ENCODE data around the gene BEST2. TPM values are rescaled to one million over a fixed set of nuclear protein-coding genes. Genes with fewer than 3 reads are reported as not detected.
A peak's percentile ranks its signal among the peaks of the same experiment; 100 is the strongest.
"Not testable (repeated sequence)": the region's sequence is repeated elsewhere in the genome, so short reads cannot be mapped to it uniquely, and the experiment has no call there.

BEST2 gene
- total RNA-seq, 1 experiment from 2014 or later, result 0.13 TPM

GRCh38 chr19:12797141-12797587 lies 45.6 kb downstream of the BEST2 start:
- no peak for DNase-seq (ENCODE audit: low read depth in 1 of 2, low spot score in 2 of 2)
- peaks cover 11% of the 10 kb centered on the region for H3K36me3 ChIP-seq
- H3K27me3 ChIP-seq (replicated peaks), result peaks cover 23% of the 10 kb centered on the region
- H3K4me3 ChIP-seq, result no peak overlapping the region
- H3K9me3 ChIP-seq (replicated peaks), result no peaks in the 10 kb centered on the region
- H3K4me1 ChIP-seq (replicated peaks), result peaks cover 24% of the 10 kb centered on the region
- H3K27ac ChIP-seq, result no peak overlapping the region

- not testable (repeated sequence) for H3K9me3 ChIP-seq (replicated peaks); H3K4me3 ChIP-seq; H3K36me3 ChIP-seq; H3K27ac ChIP-seq; DNase-seq (ENCODE audit: low read depth in 1 of 2, low spot score in 2 of 2)
- peaks cover 27% of the 10 kb centered on the region for H3K27me3 ChIP-seq (replicated peaks)
- H3K4me1 ChIP-seq (replicated peaks), result peaks cover 24% of the 10 kb centered on the region
Measured at GRCh38 chr19:12797607-12798006, 46.0 kb downstream of the BEST2 start.

- Histone ChIP-seq H3K27ac (no peak overlapping the region), H3K27me3 (replicated peaks) (peaks cover 31% of the 10 kb centered on the region), H3K4me3 (no peak overlapping the region), H3K9me3 (replicated peaks) (no peaks in the 10 kb centered on the region), H3K36me3 (no peaks in the 10 kb centered on the region), H3K4me1 (replicated peaks) (peaks cover 11% of the 10 kb centered on the region)
- DNase-seq (ENCODE audit: low read depth in 1 of 2, low spot score in 2 of 2), result no peak
Measured at GRCh38 chr19:12799742-12800465, 48.3 kb downstream of the BEST2 start.

- no peak for DNase-seq (ENCODE audit: low read depth in 1 of 2, low spot score in 2 of 2)
- H3K27me3 ChIP-seq (replicated peaks), result peaks cover 31% of the 10 kb centered on the region
- H3K4me3 ChIP-seq, result no peak overlapping the region
- H3K4me1 ChIP-seq (replicated peaks), result peaks cover 11% of the 10 kb centered on the region
- no peaks in the 10 kb centered on the region for H3K36me3 ChIP-seq
- no peaks in the 10 kb centered on the region for H3K9me3 ChIP-seq (replicated peaks)
- H3K27ac ChIP-seq, result no peak overlapping the region
Measured at GRCh38 chr19:12800466-12800770, 48.8 kb downstream of the BEST2 start.

DNA sequence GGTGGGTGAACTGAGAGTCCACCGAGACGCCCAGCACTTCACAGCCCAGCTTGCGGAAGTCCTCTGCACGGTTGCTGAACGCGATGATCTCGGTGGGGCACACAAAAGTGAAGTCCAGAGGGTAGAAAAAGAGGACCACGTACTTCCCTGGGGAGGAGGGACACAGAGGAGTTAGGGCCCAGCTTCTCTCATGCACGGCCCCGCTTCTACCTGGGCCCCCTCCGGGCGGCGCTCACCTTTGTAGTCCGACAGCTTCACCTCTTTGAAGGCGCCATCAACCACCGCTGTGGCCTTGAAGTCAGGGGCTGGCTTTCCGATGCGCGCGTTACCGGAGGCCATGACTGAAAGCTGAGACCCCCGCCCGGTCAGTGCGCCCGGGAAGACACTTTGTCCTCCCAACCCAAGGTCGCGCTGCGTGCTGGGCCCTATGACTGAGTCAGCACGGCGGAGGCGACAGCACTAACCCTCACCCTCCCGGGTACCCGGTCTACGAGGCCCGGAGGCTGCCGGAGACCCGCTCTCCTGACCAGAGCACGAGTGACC lies 49.4 kb downstream of the BEST2 start:
- DNase-seq (ENCODE audit: low read depth in 1 of 2, low spot score in 2 of 2), result no peak
- no peak overlapping the region for H3K27ac ChIP-seq

GRCh38 chr19:12801466-12802266 lies 50.1 kb downstream of the BEST2 start, which contains the start of the genes PRDX2 and THSD8:
Gene PRDX2, minus strand, starts transcription at chr19:12801800. Its CDS starts 539 bp downstream, at chr19:12801261.
Gene THSD8, plus strand, starts transcription at chr19:12802069. Its CDS starts 3 bp downstream, at chr19:12802072.
- DNase-seq (ENCODE audit: low read depth in 1 of 2, low spot score in 2 of 2), result no peak
- no peak within 1 kb of the TSS for H3K27ac ChIP-seq

More for the DNA sequence above, 49.4 kb downstream of the BEST2 start:
- Histone ChIP-seq H3K36me3 (no peaks in the 10 kb centered on the region), H3K4me3 (peak overlapping the region; percentile 15), H3K27me3 (replicated peaks) (peaks cover 31% of the 10 kb centered on the region), H3K9me3 (replicated peaks) (no peaks in the 10 kb centered on the region), H3K4me1 (replicated peaks) (peaks cover 12% of the 10 kb centered on the region)

GRCh38 chr19:12802267-12803106 lies 50.9 kb downstream of the BEST2 start:
- H3K27ac ChIP-seq, result no peak overlapping the region
- no peaks in the 10 kb centered on the region for H3K9me3 ChIP-seq (replicated peaks)
- peaks cover 31% of the 10 kb centered on the region for H3K27me3 ChIP-seq (replicated peaks)
- H3K4me3 ChIP-seq, result no peak overlapping the region
- no peak for DNase-seq (ENCODE audit: low read depth in 1 of 2, low spot score in 2 of 2)
- peaks cover 19% of the 10 kb centered on the region for H3K4me1 ChIP-seq (replicated peaks)
- H3K36me3 ChIP-seq, result peaks cover 3% of the 10 kb centered on the region

More at GRCh38 chr19:12801466-12802266, 50.1 kb downstream of the BEST2 start, which contains the start of the genes PRDX2 and THSD8:
- H3K36me3 ChIP-seq, result no peaks in the 10 kb centered on the region; the same call in 1 of the 2 replicates
- no peaks in the 10 kb centered on the region for H3K9me3 ChIP-seq (replicated peaks)
- H3K4me1 ChIP-seq (replicated peaks), result peaks cover 12% of the 10 kb centered on the region
- peak within 1 kb of the TSS; percentile 15 for H3K4me3 ChIP-seq
- H3K27me3 ChIP-seq (replicated peaks), result peaks cover 31% of the 10 kb centered on the region

DNA sequence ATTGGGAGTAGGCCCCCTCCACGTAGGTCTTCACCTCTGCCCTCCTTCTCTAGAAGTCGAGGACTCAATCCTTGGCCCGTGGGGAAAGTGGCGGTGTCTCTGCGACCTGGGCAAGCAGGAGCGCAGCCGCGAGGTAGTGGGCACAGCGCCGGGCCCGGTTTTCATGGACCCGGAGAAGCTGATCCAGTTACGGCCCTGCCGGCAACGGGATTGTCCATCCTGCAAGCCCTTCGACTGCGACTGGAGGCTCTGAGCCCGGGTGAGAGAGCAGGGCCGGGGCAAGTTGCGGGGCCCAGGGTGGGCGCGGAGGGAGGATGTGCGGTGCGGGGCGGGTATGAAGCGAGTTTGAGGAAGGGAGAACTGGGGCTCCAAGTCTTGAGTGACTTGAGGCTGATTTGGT lies 52.5 kb downstream of the BEST2 start:
- no peaks in the 10 kb centered on the region for H3K9me3 ChIP-seq (replicated peaks)
- H3K4me1 ChIP-seq (replicated peaks), result peaks cover 19% of the 10 kb centered on the region
- H3K27me3 ChIP-seq (replicated peaks), result peaks cover 31% of the 10 kb centered on the region
- no peak overlapping the region for H3K27ac ChIP-seq
- peaks cover 17% of the 10 kb centered on the region for H3K36me3 ChIP-seq
- H3K4me3 ChIP-seq, result no peak overlapping the region
- no peak for DNase-seq (ENCODE audit: low read depth in 1 of 2, low spot score in 2 of 2)

- Histone ChIP-seq H3K27ac (peak within 1 kb of the TSS; percentile 12; the same call in 1 of the 2 replicates), H3K4me1 (replicated peaks) (peaks cover 17% of the 10 kb centered on the region), H3K9me3 (replicated peaks) (no peaks in the 10 kb centered on the region), H3K36me3 (peaks cover 31% of the 10 kb centered on the region), H3K4me3 (peak within 1 kb of the TSS; percentile 62), H3K27me3 (replicated peaks) (peaks cover 15% of the 10 kb centered on the region)
- DNase-seq (ENCODE audit: low read depth in 1 of 2, low spot score in 2 of 2), result peak; percentile 74 to 88
Measured at GRCh38 chr19:12806242-12807081, 54.9 kb downstream of the BEST2 start, which contains the start of gene RNASEH2A. Gene RNASEH2A, plus strand, starts transcription at chr19:12806584. Its CDS starts 90 bp downstream, at chr19:12806674.

Other genes with a start within 250 kb of the BEST2 start
- 3.3 and 5.4 TPM in 2 replicates for gene ZNF564, start 200.3 kb upstream of the BEST2 start, total RNA-seq (2014; rRNA removed; shearing (Covaris generic))
- 2.1 and 2.4 TPM in 2 replicates for gene ZNF490, start 141.0 kb upstream of the BEST2 start, total RNA-seq (2014; rRNA removed; shearing (Covaris generic))
- gene ZNF791, start 140.9 kb upstream of the BEST2 start, total RNA-seq (2014; rRNA removed; shearing (Covaris generic)), result 14.8 and 15.4 TPM in 2 replicates
- gene MAN2B1, start 85.0 kb upstream of the BEST2 start, total RNA-seq (2014; rRNA removed; shearing (Covaris generic)), result 36.1 and 38.7 TPM in 2 replicates
- 9.7 and 23.7 TPM in 2 replicates for gene WDR83, start 85.0 kb upstream of the BEST2 start, total RNA-seq (2014; rRNA removed; shearing (Covaris generic))
- 69.4 and 71.1 TPM in 2 replicates for gene DHPS, start 69.9 kb upstream of the BEST2 start, total RNA-seq (2014; rRNA removed; shearing (Covaris generic))
- gene GNG14, start 63.8 kb upstream of the BEST2 start, total RNA-seq (2014; rRNA removed; shearing (Covaris generic)), result not detected in 2 replicates
- gene FBXW9, start 55.2 kb upstream of the BEST2 start, total RNA-seq (2014; rRNA removed; shearing (Covaris generic)), result 9.0 and 13.2 TPM in 2 replicates
- 24.0 and 25.8 TPM in 2 replicates for gene TNPO2, start 27.9 kb upstream of the BEST2 start, total RNA-seq (2014; rRNA removed; shearing (Covaris generic))
- gene TRIR, start 17.1 kb upstream of the BEST2 start, total RNA-seq (2014; rRNA removed; shearing (Covaris generic)), result 274 and 417 TPM in 2 replicates
- gene GET3, start 14.3 kb upstream of the BEST2 start, total RNA-seq (2014; rRNA removed; shearing (Covaris generic)), result 88.5 and 127 TPM in 2 replicates
- gene HOOK2, start 23.8 kb downstream of the BEST2 start, total RNA-seq (2014; rRNA removed; shearing (Covaris generic)), result 12.4 and 27.5 TPM in 2 replicates
- gene JUNB, start 39.7 kb downstream of the BEST2 start, total RNA-seq (2014; rRNA removed; shearing (Covaris generic)), result 112 and 115 TPM in 2 replicates
- gene PRDX2, start 50.0 kb downstream of the BEST2 start, total RNA-seq (2014; rRNA removed; shearing (Covaris generic)), result 4.6 and 8.7 TPM in 2 replicates
- gene THSD8, start 50.3 kb downstream of the BEST2 start, total RNA-seq (2014; rRNA removed; shearing (Covaris generic)), result not detected in 2 replicates
- 68.8 and 78.9 TPM in 2 replicates for gene RNASEH2A, start 54.8 kb downstream of the BEST2 start, total RNA-seq (2014; rRNA removed; shearing (Covaris generic))
- gene RTBDN, start 82.8 kb downstream of the BEST2 start, total RNA-seq (2014; rRNA removed; shearing (Covaris generic)), result not detected in 2 replicates
- not detected in 2 replicates for gene MAST1, start 86.7 kb downstream of the BEST2 start, total RNA-seq (2014; rRNA removed; shearing (Covaris generic))
- gene DNASE2, start 129.7 kb downstream of the BEST2 start, total RNA-seq (2014; rRNA removed; shearing (Covaris generic)), result 21.8 and 25.5 TPM in 2 replicates
- gene KLF1, start 135.4 kb downstream of the BEST2 start, total RNA-seq (2014; rRNA removed; shearing (Covaris generic)), result not detected in 2 replicates
- gene GCDH, start 139.4 kb downstream of the BEST2 start, total RNA-seq (2014; rRNA removed; shearing (Covaris generic)), result 25.9 and 43.7 TPM in 2 replicates
- gene SYCE2, start 167.5 kb downstream of the BEST2 start, total RNA-seq (2014; rRNA removed; shearing (Covaris generic)), result 0.24 TPM in 1 of 2 replicates, not detected in the other
- gene FARSA, start 181.9 kb downstream of the BEST2 start, total RNA-seq (2014; rRNA removed; shearing (Covaris generic)), result 48.3 and 101 TPM in 2 replicates
- 1,330 and 1,700 TPM in 2 replicates for gene CALR, start 186.8 kb downstream of the BEST2 start, total RNA-seq (2014; rRNA removed; shearing (Covaris generic))
- 145 and 164 TPM in 2 replicates for gene RAD23A, start 194.1 kb downstream of the BEST2 start, total RNA-seq (2014; rRNA removed; shearing (Covaris generic))
- 75.7 and 84.3 TPM in 2 replicates for gene GADD45GIP1, start 205.4 kb downstream of the BEST2 start, total RNA-seq (2014; rRNA removed; shearing (Covaris generic))
- 0.41 TPM in 1 of 2 replicates, not detected in the other for gene DAND5, start 217.8 kb downstream of the BEST2 start, total RNA-seq (2014; rRNA removed; shearing (Covaris generic))
- gene NFIX, start 243.7 kb downstream of the BEST2 start, total RNA-seq (2014; rRNA removed; shearing (Covaris generic)), result 9.4 and 10.9 TPM in 2 replicates

Measured in SJSA1 (cell line).